Peyer's patch (tissue), 4 donors: ENCODE measurements around the gene KATNAL1. TPM values are rescaled to one million over a fixed set of nuclear protein-coding genes. Genes with fewer than 3 reads are reported as not detected.

Experiments used
- DNase-seq, 3 donors: peaks; one replicate each; pipeline ENCODE4 v3.0.0-alpha.2; 2017 to 2019
- H3K27ac ChIP-seq, 4 donors: fragments of 200-600 bp; sonication (generic); one replicate each; pipeline ENCODE4 v1.5.1; 2016 to 2019
- H3K27me3 ChIP-seq, 2 donors: fragments of 200-600 bp; sonication (generic); one replicate each; pipeline ENCODE4 v1.5.1; 2019
- H3K36me3 ChIP-seq, 3 donors: fragments of 200-600 bp; sonication (generic); one replicate each; pipeline ENCODE4 v1.5.1; 2016 to 2019
- H3K4me1 ChIP-seq, 4 donors: fragments of 200-600 bp; sonication (generic); one replicate each; pipeline ENCODE4 v1.5.1; 2016 to 2019
- H3K4me3 ChIP-seq, 4 donors: fragments of 200-600 bp; sonication (generic); 1 replicate in 3 of 4; 2 replicates in 1 of 4; pipeline ENCODE4 v1.5.1; 2016 to 2019; ENCODE audit warnings: mild to moderate bottlenecking in 1 of 4
- H3K9me3 ChIP-seq, 4 donors: fragments of 200-600 bp; sonication (generic); one replicate each; pipeline ENCODE4 v1.5.1; 2016 to 2019; ENCODE audit warnings: mild to moderate bottlenecking in 1 of 4
- POLR2A ChIP-seq, 2 donors: fragments of 450-650 bp; IDR thresholded peaks; one replicate each; pipeline ENCODE4 v1.5.1; 2017; ENCODE audit warnings: antibody characterized with exemption in 2 of 2, mild to moderate bottlenecking in 2 of 2, moderate library complexity in 2 of 2
- total RNA-seq, 4 donors: library from RNA; depleted of rRNA; stranded (reverse); fragments of >200 nt; gene quantifications; one replicate each; pipeline ENCODE4 v1.1.0, GENCODE V29; 2016
- TF ChIP-seq, protein P1 (sequence below), 6 experiments: fragments of 450-650 bp in 4 of 6; fragments of 200-600 bp in 2 of 6; sonication (generic) in 1 of 6; IDR thresholded peaks; one replicate each; pipeline ENCODE4 v1.5.1; 2017 to 2019; ENCODE audit warnings: antibody characterized with exemption in 6 of 6, mild to moderate bottlenecking in 3 of 6, moderate library complexity in 1 of 6

KATNAL1 gene
- total RNA-seq, 4 donors from 2014 or later = 2.7 to 25.6 (median 13.0) TPM

DNA sequence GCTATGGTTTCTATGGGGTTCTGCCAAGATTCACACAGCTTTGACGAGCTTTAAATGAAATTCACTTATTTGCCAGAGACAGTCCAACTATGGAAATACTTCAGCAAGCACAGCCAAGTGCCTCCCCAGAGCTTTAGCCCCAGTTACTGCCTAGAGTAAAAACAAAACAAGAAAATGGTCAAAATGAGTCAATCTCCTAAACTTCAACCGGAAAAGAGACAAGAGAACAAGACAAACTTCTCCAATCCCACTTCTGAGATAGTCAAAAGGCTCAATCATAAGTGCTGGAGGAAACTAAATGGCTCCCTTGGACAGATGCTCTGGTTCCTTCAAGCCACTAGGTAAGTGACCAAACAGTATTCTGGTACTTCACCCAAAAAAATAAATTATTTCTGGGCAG lies 65.8 kb downstream of the KATNAL1 start:
- TF ChIP-seq, protein P1, sequence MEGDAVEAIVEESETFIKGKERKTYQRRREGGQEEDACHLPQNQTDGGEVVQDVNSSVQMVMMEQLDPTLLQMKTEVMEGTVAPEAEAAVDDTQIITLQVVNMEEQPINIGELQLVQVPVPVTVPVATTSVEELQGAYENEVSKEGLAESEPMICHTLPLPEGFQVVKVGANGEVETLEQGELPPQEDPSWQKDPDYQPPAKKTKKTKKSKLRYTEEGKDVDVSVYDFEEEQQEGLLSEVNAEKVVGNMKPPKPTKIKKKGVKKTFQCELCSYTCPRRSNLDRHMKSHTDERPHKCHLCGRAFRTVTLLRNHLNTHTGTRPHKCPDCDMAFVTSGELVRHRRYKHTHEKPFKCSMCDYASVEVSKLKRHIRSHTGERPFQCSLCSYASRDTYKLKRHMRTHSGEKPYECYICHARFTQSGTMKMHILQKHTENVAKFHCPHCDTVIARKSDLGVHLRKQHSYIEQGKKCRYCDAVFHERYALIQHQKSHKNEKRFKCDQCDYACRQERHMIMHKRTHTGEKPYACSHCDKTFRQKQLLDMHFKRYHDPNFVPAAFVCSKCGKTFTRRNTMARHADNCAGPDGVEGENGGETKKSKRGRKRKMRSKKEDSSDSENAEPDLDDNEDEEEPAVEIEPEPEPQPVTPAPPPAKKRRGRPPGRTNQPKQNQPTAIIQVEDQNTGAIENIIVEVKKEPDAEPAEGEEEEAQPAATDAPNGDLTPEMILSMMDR (IDR thresholded peaks at IDR 0.05) = no peak
- TF ChIP-seq POLR2A (IDR thresholded peaks at IDR 0.05) = no peak
- no peaks in the 10 kb centered on the region for H3K36me3 ChIP-seq
- H3K27me3 ChIP-seq = no peaks in the 10 kb centered on the region
- no peak overlapping the region for H3K27ac ChIP-seq
- H3K4me3 ChIP-seq = no peak overlapping the region
- DNase-seq = no peak
- no peaks in the 10 kb centered on the region for H3K9me3 ChIP-seq
- H3K4me1 ChIP-seq = no peaks in the 10 kb centered on the region

DNA sequence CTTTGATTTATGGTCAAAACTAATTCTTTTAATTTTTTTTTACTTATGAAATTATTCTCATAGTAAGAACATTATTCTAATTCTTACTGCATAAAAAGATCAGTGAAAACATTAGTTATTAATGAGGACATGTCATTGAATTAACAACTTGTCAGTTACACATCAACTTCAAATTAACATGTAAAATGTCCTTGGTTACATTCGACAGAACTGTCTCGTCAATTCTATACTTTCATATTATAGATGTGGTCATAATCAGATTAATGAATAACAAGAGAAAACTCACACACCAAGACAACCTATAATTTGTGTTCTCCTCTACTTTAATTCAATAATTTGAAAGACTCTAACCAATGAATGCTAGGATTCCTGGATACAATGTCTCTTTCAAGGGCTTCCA lies 66.7 kb downstream of the KATNAL1 start:
- Histone ChIP-seq H3K27ac (no peak overlapping the region), H3K4me3 (no peak overlapping the region), H3K27me3 (no peaks in the 10 kb centered on the region), H3K4me1 (no peaks in the 10 kb centered on the region), H3K36me3 (no peaks in the 10 kb centered on the region), H3K9me3 (no peaks in the 10 kb centered on the region)
- TF ChIP-seq, protein P1 (IDR thresholded peaks at IDR 0.05) = no peak
- no peak for TF ChIP-seq POLR2A (IDR thresholded peaks at IDR 0.05)
- no peak for DNase-seq

DNA sequence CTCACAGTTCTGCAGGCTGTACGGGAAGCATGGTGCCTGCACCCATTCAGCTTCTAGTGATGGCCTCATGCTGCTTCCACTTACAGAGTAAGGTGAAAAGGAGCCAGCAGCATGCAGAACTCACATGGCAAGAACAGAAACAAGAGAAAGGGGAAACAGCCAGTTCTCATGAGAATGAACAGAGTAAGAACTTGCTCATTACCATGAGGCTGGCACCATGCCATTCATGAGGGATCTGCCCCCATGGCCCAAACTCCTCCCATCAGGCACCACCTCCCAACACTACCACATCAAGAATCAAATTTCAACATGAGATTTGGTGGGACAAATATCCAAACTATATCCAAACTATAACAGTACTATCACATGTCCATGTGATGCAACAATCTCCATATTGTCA lies 72.1 kb downstream of the KATNAL1 start:
- Histone ChIP-seq H3K27ac (no peak overlapping the region), H3K4me3 (no peak overlapping the region), H3K27me3 (no peaks in the 10 kb centered on the region), H3K36me3 (no peaks in the 10 kb centered on the region), H3K4me1 (no peaks in the 10 kb centered on the region), H3K9me3 (no peaks in the 10 kb centered on the region)
- DNase-seq = no peak
- TF ChIP-seq, protein P1 (IDR thresholded peaks at IDR 0.05) = no peak
- TF ChIP-seq POLR2A (IDR thresholded peaks at IDR 0.05) = no peak

DNA sequence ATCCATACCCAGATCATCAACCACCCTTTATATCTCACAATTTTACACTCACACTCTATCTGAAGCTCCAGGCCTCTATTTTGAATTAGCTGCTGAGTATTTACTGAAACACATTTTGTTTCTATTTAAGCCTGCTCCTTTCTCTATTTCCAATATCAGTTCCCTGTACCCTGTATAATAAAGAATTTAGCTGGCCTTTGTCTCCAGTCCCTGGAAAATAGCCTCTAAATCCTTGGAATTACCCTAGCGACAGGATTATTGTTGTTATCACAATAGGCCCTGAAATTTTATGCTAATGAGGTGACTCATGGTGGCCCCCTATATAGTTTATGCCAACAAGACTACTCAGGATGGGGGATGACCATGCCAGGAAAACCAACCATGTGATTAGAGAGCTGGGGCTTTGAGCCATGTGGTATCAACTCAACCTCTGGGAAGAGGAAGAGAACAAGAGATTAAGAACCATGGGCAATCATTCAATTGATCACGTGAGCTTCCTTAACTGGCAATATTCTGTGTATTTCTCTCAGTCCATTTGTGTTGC lies 72.7 kb downstream of the KATNAL1 start:
- Histone ChIP-seq H3K9me3 (no peaks in the 10 kb centered on the region), H3K36me3 (no peaks in the 10 kb centered on the region), H3K4me1 (no peaks in the 10 kb centered on the region), H3K27me3 (no peaks in the 10 kb centered on the region), H3K27ac (no peak overlapping the region), H3K4me3 (no peak overlapping the region)
- DNase-seq = no peak
- TF ChIP-seq, protein P1 (IDR thresholded peaks at IDR 0.05) = no peak
- TF ChIP-seq POLR2A (IDR thresholded peaks at IDR 0.05) = no peak

DNA sequence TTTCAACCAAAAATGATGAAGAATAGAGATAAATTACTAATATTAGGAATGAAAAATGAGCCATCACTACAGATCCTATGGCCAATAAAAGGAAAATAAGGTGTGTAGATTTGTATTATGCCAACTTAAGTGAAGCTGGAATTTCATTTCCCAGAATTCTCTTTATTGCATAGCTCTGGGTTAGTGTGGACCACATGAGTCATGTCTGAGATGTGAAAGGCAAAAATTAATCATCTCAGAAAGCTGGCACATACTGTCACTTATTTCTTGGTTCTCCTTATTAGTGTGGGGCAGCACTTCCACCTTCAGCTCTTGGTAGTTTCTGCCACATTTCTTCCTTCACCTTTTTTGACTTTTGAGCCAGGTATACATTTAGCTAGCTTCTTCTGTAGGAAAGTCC lies 82.6 kb downstream of the KATNAL1 start:
- no peaks in the 10 kb centered on the region for H3K4me1 ChIP-seq
- peaks cover 0 to 22% (median 0%) of the 10 kb centered on the region in 3 donors for H3K36me3 ChIP-seq
- no peaks in the 10 kb centered on the region for H3K9me3 ChIP-seq
- H3K27ac ChIP-seq = no peak overlapping the region
- H3K4me3 ChIP-seq = no peak overlapping the region
- no peaks in the 10 kb centered on the region for H3K27me3 ChIP-seq
- no peak for DNase-seq
- TF ChIP-seq, protein P1 (IDR thresholded peaks at IDR 0.05) = no peak
- TF ChIP-seq POLR2A (IDR thresholded peaks at IDR 0.05) = no peak

DNA sequence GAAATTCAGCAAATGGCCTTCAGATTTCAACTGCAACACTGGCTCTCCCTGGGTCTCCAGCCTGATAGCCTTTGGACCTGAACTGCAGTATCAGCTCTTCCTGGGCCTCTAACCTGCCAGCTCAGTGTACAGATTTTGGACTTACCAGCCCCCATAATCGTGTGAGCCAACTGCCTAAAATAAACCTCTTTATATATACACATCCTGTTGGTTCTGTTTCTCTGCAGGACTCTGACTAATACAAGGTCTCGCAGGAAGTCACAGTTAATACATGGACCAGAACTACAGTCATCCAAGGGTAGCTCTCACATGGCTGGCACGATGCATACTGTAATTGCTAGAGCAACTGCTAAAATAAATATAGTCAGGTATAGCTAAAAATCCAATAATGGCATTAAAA lies 85.1 kb downstream of the KATNAL1 start:
- Histone ChIP-seq H3K36me3 (peaks cover 0 to 11% (median 0%) of the 10 kb centered on the region in 3 donors), H3K4me3 (no peak overlapping the region), H3K27me3 (no peaks in the 10 kb centered on the region), H3K4me1 (no peaks in the 10 kb centered on the region), H3K27ac (no peak overlapping the region), H3K9me3 (no peaks in the 10 kb centered on the region)
- no peak for TF ChIP-seq POLR2A (IDR thresholded peaks at IDR 0.05)
- TF ChIP-seq, protein P1 (IDR thresholded peaks at IDR 0.05) = no peak
- no peak for DNase-seq
